HepG2 (cell line): Measurements from ENCODE around the gene NCKIPSD. TPM values are rescaled to one million over a fixed set of nuclear protein-coding genes. Genes with fewer than 3 reads are reported as not detected.

Experiments
- CBX2 ChIP-seq, 2 experiments: fragments of 200-600 bp in 1 of 2; sonication (generic); formaldehyde crosslinking in 1 of 2; IDR thresholded peaks; 2 replicates each; pipeline versions ENCODE4 v1.7.0 to v1.8.1; 2018 to 2022; ENCODE audit warnings: low read depth in 2 of 2, low read length in 1 of 2, mild to moderate bottlenecking in 1 of 2, missing genetic modification reagents in 1 of 2
- DMTF1 ChIP-seq: sonication (generic); formaldehyde crosslinking; IDR thresholded peaks from 2 replicates; pipeline ENCODE4 v1.4.0; 2020; ENCODE audit warnings: mild to moderate bottlenecking, missing genetic modification reagents
- FOSL1 ChIP-seq: sonication (generic); formaldehyde crosslinking; IDR thresholded peaks from 2 replicates; pipeline ENCODE4 v1.9.0; 2021; ENCODE audit warnings: missing genetic modification reagents, borderline replicate concordance
- HMGA1 ChIP-seq: sonication (generic); formaldehyde crosslinking; conservative IDR thresholded peaks from 2 replicates; pipeline ENCODE4 v1.4.0; 2020; ENCODE audit warnings: missing genetic modification reagents
- HNF4G ChIP-seq, 2 experiments: sonication (generic) in 1 of 2; formaldehyde crosslinking in 1 of 2; IDR thresholded peaks; 2 replicates each; pipeline versions ENCODE4 v1.4.0 to v1.6.1; 2011 to 2020; ENCODE audit warnings: borderline replicate concordance in 2 of 2, low read depth in 2 of 2, mild to moderate bottlenecking in 2 of 2, low read length in 1 of 2, missing genetic modification reagents in 1 of 2, moderate library complexity in 1 of 2
- IRX3 ChIP-seq: sonication (generic); formaldehyde crosslinking; IDR thresholded peaks from 2 replicates; pipeline ENCODE4 v1.8.1; 2023; ENCODE audit warnings: mild to moderate bottlenecking, low read depth, missing genetic modification reagents, borderline replicate concordance
- KDM1A ChIP-seq: IDR thresholded peaks from 2 replicates; pipeline ENCODE4 v1.6.1; 2016; ENCODE audit warnings: missing compliant biosample characterization
- MBNL3 ChIP-seq: fragments of 250-450 bp; sonication (Bioruptor Pico); conservative IDR thresholded peaks from 2 replicates; pipeline ENCODE4 v1.8.0; 2022; ENCODE audit warnings: mild to moderate bottlenecking, inconsistent platforms
- NFKBIZ ChIP-seq: IDR thresholded peaks from 2 replicates; pipeline ENCODE4 v1.6.1; 2018; ENCODE audit warnings: missing genetic modification reagents, missing compliant biosample characterization
- RFX1 ChIP-seq: fragments of 450-650 bp; IDR thresholded peaks from 2 replicates; pipeline ENCODE4 v1.6.1; 2017
- RFX5 ChIP-seq: IDR thresholded peaks from 2 replicates; pipeline ENCODE4 v1.6.1; 2011; ENCODE audit warnings: low read depth, low read length, improper control_type of control experiment
- SSRP1 ChIP-seq: IDR thresholded peaks from 2 replicates; pipeline ENCODE4 v1.6.1; 2016; ENCODE audit warnings: control low read depth
- ZKSCAN8 ChIP-seq: IDR thresholded peaks from 2 replicates; pipeline ENCODE4 v1.6.1; 2016; ENCODE audit warnings: borderline replicate concordance, missing genetic modification reagents, missing compliant biosample characterization
- ZNF343 ChIP-seq: sonication (generic); formaldehyde crosslinking; IDR thresholded peaks from 2 replicates; pipeline ENCODE4 v1.4.0; 2020; ENCODE audit warnings: mild to moderate bottlenecking, missing genetic modification reagents
- ZNF468 ChIP-seq: sonication (generic); formaldehyde crosslinking; IDR thresholded peaks from 2 replicates; pipeline ENCODE4 v1.8.0; 2022; ENCODE audit warnings: mild to moderate bottlenecking, moderate library complexity, missing genetic modification reagents
- ZNF484 ChIP-seq: sonication (generic); formaldehyde crosslinking; IDR thresholded peaks from 2 replicates; pipeline ENCODE4 v1.5.1; 2020; ENCODE audit warnings: mild to moderate bottlenecking, low read depth, missing genetic modification reagents, borderline replicate concordance
- ZNF792 ChIP-seq: IDR thresholded peaks from 2 replicates; pipeline ENCODE4 v1.6.1; 2016
- ZNF878 ChIP-seq: sonication (generic); formaldehyde crosslinking; IDR thresholded peaks from 2 replicates; pipeline ENCODE4 v1.8.1; 2023; ENCODE audit warnings: mild to moderate bottlenecking, missing genetic modification reagents, moderate library complexity
- ZUFSP ChIP-seq: sonication (generic); formaldehyde crosslinking; IDR thresholded peaks from 2 replicates; pipeline ENCODE4 v1.9.0; 2021; ENCODE audit warnings: missing genetic modification reagents, mild to moderate bottlenecking, borderline replicate concordance
- polyA plus RNA-seq, 8 experiments: library from polyadenylated mRNA; depleted of rRNA in 3 of 8; stranded (reverse) in 7 of 8; unstranded in 1 of 8; fragments of >200 nt; fragmentation: Illumina TruSeq in 4 of 8; extraction: Trizol in 4 of 8; gene quantifications; 2 replicates each; pipeline versions ENCODE4 v1.2.1 to v1.2.3, GENCODE V29; 2011 to 2016; ENCODE audit warnings: low read depth in 4 of 8, missing spikeins in 1 of 8, mixed read lengths in 1 of 8; ENCODE audit not compliant: insufficient read depth in 1 of 8
- total RNA-seq, 5 experiments: library from RNA; depleted of rRNA; stranded (reverse); fragments of >200 nt; fragmentation: Illumina TruSeq; extraction: Trizol; gene quantifications; 2 replicates each; pipeline ENCODE4 v1.2.3, GENCODE V29; 2016; ENCODE audit warnings: low read depth in 1 of 5
- TF ChIP-seq, protein P1 (sequence below): sonication (generic); formaldehyde crosslinking; IDR thresholded peaks from 2 replicates; pipeline ENCODE4 v1.4.0; 2020; ENCODE audit warnings: missing genetic modification reagents

Gene NCKIPSD
- total and polyA plus RNA-seq, 2 of the 13 experiments (the other 11 are each of a cell fraction or from before 2014, with no cell fraction given), result 13.5 to 35.2 TPM

GRCh38 chr3:48661501-48662144 lies 24.1 kb downstream of the NCKIPSD start (continued):
- TF ChIP-seq, protein P1, sequence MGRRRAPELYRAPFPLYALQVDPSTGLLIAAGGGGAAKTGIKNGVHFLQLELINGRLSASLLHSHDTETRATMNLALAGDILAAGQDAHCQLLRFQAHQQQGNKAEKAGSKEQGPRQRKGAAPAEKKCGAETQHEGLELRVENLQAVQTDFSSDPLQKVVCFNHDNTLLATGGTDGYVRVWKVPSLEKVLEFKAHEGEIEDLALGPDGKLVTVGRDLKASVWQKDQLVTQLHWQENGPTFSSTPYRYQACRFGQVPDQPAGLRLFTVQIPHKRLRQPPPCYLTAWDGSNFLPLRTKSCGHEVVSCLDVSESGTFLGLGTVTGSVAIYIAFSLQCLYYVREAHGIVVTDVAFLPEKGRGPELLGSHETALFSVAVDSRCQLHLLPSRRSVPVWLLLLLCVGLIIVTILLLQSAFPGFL (CRISPR knock-in tag), result peak; percentile 100
- TF ChIP-seq IRX3 (CRISPR knock-in tag) (peak; percentile 100), HMGA1 (no peak), ZUFSP (peak; percentile 98), RFX1 (no peak), NFKBIZ (CRISPR knock-in tag) (peak; percentile 100), ZNF468 (peak; percentile 100), ZNF878 (peak; percentile 100), CBX2 (IDR thresholded peaks at IDR 0.05; ENCODE audit: low read depth, low read length) (no peak), CBX2 (CRISPR knock-in tag; IDR thresholded peaks at IDR 0.05; ENCODE audit: low read depth) (peak; percentile 97; the same call in 1 of the 2 replicates), SSRP1 (CRISPR knock-in tag) (peak; percentile 95), ZNF484 (CRISPR knock-in tag) (peak; percentile 99; the same call in 1 of the 2 replicates), FOSL1 (CRISPR knock-in tag) (peak; percentile 97), ZNF343 (CRISPR knock-in tag) (peak; percentile 100), KDM1A (CRISPR knock-in tag) (peak; percentile 96), MBNL3 (CRISPR knock-in tag) (no peak), RFX5 (0 out of 2 replicates have a peak, but pooled peaks have one; percentile 10), ZNF792 (CRISPR knock-in tag) (peak; percentile 100), HNF4G (IDR thresholded peaks at IDR 0.05; ENCODE audit: borderline replicate concordance, low read depth, low read length) (no peak; the same call in 1 of the 2 replicates), HNF4G (CRISPR knock-in tag; IDR thresholded peaks at IDR 0.05; ENCODE audit: borderline replicate concordance, low read depth) (peak; percentile 96), DMTF1 (CRISPR knock-in tag) (peak; percentile 97), ZKSCAN8 (CRISPR knock-in tag) (peak; percentile 99)
